ENCODE measurements around the gene GRIK5. TPM values are rescaled to one million over a fixed set of nuclear protein-coding genes. Genes with fewer than 3 reads are reported as not detected.

The GRIK5 gene
- total RNA-seq, 1 donor from 2014 or later, result 0.29 TPM

DNA sequence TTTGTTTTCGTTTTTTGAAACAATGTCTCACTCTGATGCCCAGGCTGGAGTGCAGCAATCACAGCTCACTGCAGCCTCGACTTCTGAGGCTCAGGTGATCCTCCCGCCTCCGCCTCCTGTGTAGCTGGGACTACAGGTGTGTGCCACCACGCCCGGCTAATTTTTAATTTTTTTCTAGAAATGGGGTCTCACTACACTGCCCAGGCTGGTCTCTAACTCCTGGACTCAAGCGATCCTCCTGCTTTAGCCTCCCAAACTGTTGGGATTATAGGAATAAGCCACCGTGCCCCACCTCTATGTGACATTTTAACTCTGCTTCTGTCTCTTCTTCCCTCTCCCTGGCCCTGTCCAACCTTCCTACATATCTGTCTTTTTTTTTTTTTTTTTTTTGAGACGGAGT, 81.1 kb downstream of the GRIK5 start:
- Histone ChIP-seq H3K4me1 (peaks cover 4% of the 10 kb centered on the region), H3K27ac (no peak overlapping the region), H3K9me3 (no peaks in the 10 kb centered on the region), H3K27me3 (peaks cover 20% of the 10 kb centered on the region), H3K4me3 (no peak overlapping the region), H3K36me3 (no peaks in the 10 kb centered on the region)
- DNase-seq, result no peak
- intact Hi-C loops (cut with DNase I), result no loop called here
- TF ChIP-seq, protein P1, sequence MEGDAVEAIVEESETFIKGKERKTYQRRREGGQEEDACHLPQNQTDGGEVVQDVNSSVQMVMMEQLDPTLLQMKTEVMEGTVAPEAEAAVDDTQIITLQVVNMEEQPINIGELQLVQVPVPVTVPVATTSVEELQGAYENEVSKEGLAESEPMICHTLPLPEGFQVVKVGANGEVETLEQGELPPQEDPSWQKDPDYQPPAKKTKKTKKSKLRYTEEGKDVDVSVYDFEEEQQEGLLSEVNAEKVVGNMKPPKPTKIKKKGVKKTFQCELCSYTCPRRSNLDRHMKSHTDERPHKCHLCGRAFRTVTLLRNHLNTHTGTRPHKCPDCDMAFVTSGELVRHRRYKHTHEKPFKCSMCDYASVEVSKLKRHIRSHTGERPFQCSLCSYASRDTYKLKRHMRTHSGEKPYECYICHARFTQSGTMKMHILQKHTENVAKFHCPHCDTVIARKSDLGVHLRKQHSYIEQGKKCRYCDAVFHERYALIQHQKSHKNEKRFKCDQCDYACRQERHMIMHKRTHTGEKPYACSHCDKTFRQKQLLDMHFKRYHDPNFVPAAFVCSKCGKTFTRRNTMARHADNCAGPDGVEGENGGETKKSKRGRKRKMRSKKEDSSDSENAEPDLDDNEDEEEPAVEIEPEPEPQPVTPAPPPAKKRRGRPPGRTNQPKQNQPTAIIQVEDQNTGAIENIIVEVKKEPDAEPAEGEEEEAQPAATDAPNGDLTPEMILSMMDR (IDR thresholded peaks at IDR 0.05), result no peak
- no peak for ATAC-seq

DNA sequence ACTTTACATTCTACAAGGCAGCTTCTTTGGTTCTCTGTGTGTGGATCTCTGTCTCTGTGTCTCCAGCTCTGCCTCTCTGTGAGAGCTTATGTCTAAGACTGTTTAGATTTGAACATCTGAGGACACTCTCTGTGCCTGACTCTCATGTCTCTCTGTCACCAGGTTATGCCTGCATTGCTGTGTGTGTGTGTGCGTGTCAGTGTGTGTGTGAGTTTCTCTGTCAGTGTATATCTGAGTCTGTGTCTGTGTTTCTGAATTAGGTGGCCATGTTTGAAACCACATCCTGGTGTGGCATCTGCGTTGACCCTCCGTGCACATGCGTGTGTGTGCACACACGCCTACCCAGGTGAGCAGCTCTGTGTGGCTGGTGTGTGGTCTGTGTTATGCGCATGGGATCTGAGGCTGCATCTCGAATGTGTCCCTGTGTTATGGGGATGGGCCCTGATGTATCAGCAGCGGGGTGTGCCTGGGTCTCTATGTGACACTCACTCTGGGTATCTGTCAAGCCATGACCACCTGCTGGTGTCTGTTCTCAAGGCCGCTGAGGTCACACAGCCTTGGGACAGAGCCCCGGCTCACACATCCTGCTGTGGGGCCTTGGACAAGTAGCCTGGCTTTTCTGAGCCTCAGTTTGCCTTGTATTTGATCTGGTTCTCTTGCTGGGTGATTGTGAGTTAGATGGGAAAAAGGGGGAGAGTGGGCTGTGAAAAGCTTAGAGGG, 82.7 kb downstream of the GRIK5 start:
- DNase-seq (no peak), ATAC-seq (no peak)
- no peaks in the 10 kb centered on the region for H3K4me1 ChIP-seq
- H3K4me3 ChIP-seq, result no peak overlapping the region
- H3K36me3 ChIP-seq, result no peaks in the 10 kb centered on the region
- TF ChIP-seq, protein P1 (IDR thresholded peaks at IDR 0.05), result no peak
- H3K9me3 ChIP-seq, result no peaks in the 10 kb centered on the region
- no peak overlapping the region for H3K27ac ChIP-seq
- H3K27me3 ChIP-seq, result peaks cover 11% of the 10 kb centered on the region
- intact Hi-C loops (cut with DNase I), result no loop called here

DNA sequence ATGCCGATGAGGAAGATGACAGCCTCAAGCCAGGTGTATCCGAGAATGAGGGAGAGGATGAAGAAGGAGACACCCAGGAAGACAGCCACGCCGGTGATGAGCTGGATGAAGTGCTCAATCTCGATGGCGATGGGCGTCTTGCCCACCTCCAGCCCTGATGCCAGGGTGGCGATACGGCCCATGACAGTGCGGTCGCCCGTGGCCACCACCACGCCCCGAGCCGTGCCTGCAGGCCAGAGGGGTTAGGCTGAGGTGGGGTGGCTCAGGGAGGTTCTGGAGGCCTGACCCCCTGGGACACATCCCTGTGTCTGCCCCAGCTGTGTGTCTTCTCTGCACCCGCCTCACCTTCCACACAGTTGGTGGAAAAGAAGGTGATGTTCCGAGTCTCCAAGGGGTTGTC, 85.0 kb downstream of the GRIK5 start:
- H3K27me3 ChIP-seq, result no peaks in the 10 kb centered on the region
- ATAC-seq (no peak), DNase-seq (no peak)
- H3K4me3 ChIP-seq, result no peak overlapping the region
- TF ChIP-seq, protein P1 (IDR thresholded peaks at IDR 0.05), result no peak
- H3K36me3 ChIP-seq, result no peaks in the 10 kb centered on the region
- no peak overlapping the region for H3K27ac ChIP-seq
- H3K9me3 ChIP-seq, result no peaks in the 10 kb centered on the region
- no peaks in the 10 kb centered on the region for H3K4me1 ChIP-seq
- intact Hi-C loops (cut with DNase I), result no loop called here

DNA sequence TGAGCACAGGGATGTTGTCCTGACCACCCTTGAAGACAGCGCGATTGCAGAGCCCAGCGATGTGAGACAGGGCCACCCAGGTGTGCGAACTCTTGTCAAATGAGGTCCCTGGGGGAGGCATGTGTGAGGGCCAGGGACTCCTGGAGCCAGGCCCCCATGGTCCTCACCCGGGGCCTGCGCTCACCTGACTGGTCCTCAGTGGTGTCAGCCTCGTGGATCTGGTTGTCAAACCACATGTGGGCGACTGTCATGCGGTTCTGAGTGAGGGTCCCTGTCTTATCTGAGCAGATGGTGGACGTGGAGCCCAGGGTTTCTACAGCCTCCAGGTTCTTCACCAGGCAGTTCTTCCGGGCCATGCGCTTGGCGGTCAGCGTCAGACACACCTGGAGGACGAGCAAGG, 88.3 kb downstream of the GRIK5 start:
- ATAC-seq (no peak), DNase-seq (no peak)
- Histone ChIP-seq H3K4me3 (no peak overlapping the region), H3K4me1 (no peaks in the 10 kb centered on the region), H3K27ac (no peak overlapping the region), H3K36me3 (no peaks in the 10 kb centered on the region), H3K27me3 (no peaks in the 10 kb centered on the region), H3K9me3 (no peaks in the 10 kb centered on the region)
- intact Hi-C loops (cut with DNase I), result no loop called here
- TF ChIP-seq, protein P1 (IDR thresholded peaks at IDR 0.05), result no peak

DNA sequence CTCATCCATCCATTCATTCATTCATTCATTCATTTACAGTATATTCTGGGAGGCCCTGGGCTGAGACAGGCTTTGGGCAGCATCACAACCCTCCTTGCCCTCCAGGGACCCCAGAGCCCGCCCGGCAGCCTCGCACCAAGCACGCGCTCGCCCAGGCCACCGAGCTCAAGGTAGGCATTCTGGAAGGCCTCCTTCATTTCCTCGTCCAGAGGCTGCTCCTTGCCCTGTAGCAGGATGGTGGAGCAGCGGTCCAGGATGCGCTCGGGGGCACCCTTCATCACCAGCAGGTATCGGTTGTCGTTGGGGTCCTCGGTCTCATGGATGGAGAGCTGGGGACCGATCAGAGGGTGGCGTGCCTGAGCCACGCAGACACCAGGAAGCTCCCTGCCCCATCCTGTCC, 91.5 kb downstream of the GRIK5 start:
- H3K27me3 ChIP-seq, result no peaks in the 10 kb centered on the region
- intact Hi-C loops (cut with DNase I), result no loop called here
- ATAC-seq, result no peak
- TF ChIP-seq, protein P1 (IDR thresholded peaks at IDR 0.05), result no peak
- no peaks in the 10 kb centered on the region for H3K9me3 ChIP-seq
- no peak overlapping the region for H3K4me3 ChIP-seq
- H3K4me1 ChIP-seq, result no peaks in the 10 kb centered on the region
- H3K36me3 ChIP-seq, result no peaks in the 10 kb centered on the region
- no peak overlapping the region for H3K27ac ChIP-seq
- no peak for DNase-seq

DNA sequence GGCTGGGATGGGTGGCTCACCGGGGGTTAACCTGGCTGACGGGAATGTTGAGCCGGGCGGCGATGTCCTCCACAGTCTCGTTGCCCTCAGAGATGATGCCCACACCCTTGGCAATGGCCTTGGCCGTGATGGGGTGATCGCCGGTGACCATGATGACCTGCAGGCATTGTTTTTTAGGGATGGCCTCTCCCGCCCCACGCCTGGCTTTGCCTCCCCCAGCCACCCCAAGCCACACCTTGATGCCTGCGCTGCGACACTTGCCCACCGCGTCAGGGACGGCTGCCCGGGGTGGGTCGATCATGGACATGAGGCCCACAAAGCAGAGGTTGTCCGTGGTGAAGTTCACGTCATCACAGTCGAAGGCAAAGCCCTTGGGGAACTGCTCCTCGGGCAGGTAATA, 92.1 kb downstream of the GRIK5 start:
- H3K4me1 ChIP-seq, result no peaks in the 10 kb centered on the region
- H3K27ac ChIP-seq, result no peak overlapping the region
- H3K36me3 ChIP-seq, result no peaks in the 10 kb centered on the region
- DNase-seq (no peak), ATAC-seq (no peak)
- H3K9me3 ChIP-seq, result no peaks in the 10 kb centered on the region
- TF ChIP-seq, protein P1 (IDR thresholded peaks at IDR 0.05), result no peak
- intact Hi-C loops (cut with DNase I), result no loop called here
- no peak overlapping the region for H3K4me3 ChIP-seq
- no peaks in the 10 kb centered on the region for H3K27me3 ChIP-seq
